ENCODE data around the gene WDFY3.
"Not testable (repeated sequence)": the region's sequence is repeated elsewhere in the genome, so short reads cannot be mapped to it uniquely, and the experiment has no call there.

The WDFY3 gene

DNA sequence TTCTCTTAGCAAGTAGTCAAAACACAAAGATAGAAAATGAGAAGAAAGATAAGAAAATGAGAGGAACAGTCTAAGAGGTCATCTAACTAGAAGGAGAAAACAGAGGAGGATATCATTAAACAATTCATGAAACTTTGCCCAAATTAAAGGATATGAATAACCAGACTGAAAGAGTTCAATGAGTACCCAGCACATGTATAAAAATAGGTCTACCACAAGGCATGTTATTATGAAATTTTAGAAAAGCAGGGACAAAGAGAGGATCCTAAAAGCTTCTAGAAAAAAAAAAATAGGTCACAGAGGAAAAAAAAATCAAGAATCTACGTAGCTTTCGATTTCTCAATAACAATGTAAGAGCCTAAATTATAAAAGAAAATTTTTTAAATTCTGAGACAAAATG, 118.5 kb downstream of the WDFY3 start:
- no peak for DNase-seq

DNA sequence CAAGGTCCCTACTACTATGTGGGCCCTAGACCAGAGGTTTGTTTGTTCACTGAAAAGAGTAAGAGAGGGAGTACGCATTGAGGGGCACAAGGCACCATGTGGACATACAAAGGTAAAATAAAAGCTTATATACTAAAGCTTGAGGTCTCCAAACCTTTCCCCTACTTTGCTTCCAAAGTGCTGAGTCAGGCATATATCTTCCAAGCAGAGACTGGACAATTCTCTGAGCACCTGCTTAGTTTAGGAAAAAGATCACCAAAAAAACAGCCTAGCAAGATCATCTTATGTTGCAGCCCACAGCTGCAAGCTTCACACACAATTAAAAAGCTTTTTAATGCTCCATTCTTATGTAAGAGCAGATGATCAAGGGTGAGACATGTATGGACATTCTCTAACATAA, 119.5 kb downstream of the WDFY3 start:
- no peak for DNase-seq

DNA sequence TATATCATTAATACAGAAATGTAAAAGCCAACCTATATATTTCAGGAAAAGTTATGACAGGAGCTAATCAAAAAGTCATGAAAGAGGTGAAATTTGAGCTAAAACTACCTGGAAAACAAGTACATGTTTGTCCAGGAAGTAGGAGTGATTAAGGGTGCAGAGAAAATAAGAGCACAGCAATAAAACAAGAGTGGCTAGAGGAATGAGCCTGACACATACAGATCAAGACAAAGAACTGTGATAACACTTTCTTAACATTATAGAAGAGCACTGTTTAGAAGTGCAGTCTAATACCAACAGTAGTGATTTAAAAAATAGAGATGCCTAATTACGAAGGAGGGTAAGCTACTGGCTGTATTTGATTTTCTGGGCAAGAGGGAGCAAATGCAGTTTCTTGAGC, 125.1 kb downstream of the WDFY3 start:
- no peak for DNase-seq

DNA sequence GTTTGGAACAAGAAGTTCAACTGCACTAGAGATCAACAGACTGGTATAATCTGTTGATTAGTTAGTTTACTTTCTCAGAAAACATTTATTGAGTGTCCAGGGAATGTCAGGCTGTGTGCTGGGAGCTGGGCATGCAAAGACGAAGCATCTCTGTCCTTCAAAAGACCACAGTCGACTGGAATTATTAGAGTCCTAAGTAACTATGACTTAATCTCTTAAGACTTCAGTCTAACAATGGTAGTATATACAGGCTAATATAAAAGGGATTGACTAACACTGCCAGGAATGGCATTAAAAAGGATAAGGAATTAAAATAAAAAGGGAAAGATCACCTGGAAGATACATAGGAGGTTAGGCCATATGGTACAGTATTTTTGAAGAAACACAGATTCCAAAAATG, 128.7 kb downstream of the WDFY3 start:
- no peak for DNase-seq

DNA sequence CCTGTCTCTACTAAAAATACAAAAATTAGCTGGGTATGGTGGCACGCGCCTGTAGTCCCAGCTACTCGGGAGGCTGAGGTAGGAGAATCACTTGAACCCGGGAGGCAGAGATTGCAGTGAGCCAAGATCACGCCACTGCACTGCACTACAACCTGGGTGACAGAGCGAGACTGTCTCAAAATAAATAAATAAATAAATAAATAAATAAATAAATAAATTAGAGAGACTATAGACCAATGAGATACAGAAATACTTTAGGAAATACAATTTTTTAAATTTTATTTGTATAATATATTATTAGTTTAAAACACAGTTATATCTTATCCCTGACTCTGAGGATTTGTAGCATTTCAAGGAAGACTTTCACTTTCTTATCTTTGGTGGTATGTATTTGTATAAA, 136.9 kb downstream of the WDFY3 start:
- DNase-seq = not testable (repeated sequence)

DNA sequence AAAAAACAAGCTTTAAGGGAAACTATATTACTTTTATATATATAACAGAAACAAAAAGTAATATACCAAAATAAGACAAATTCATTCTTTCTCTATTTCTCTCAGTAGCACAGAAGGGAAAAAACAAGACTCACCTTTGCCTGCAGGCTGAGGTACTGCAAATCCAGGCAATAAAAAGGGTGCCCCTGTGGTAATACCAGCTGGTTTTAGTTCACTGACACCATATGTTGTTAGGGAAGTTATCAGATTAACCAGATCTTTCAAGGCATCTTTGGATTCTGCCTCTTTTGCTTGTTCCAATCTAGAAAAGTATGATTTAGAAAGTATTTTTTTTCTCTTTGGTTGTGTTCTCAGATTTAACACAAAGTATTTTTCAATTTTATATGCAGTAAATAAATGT, 139.8 kb downstream of the WDFY3 start:
- DNase-seq = no peak

DNA sequence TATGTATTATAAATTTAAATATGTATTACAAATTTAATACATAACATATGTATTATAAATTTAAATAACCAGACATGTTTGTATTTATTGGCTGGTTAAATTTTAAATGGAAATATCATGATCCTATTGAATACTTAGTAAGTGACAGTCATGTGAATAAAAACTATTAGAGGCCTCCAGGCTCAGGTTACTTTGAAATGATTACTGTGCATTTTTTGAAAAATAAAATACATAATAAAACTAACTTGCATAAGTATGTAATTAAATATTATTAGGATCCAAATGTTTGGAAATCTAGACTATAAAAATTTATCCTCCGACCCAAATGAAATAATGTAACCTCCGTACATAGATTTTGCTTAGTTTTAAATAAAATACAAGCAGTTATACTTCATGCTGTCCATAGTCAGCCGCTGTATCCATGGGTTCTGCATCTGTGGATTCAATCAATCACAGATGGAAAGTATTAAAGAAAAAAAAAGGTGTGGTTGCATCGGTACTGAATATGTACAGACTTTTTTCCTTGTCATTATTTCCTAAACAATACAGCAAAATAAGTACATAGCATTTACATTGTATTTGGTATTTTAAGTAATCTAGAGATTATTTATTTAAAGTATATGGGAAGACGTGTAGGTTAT, 140.7 kb downstream of the WDFY3 start:
- DNase-seq = no peak

DNA sequence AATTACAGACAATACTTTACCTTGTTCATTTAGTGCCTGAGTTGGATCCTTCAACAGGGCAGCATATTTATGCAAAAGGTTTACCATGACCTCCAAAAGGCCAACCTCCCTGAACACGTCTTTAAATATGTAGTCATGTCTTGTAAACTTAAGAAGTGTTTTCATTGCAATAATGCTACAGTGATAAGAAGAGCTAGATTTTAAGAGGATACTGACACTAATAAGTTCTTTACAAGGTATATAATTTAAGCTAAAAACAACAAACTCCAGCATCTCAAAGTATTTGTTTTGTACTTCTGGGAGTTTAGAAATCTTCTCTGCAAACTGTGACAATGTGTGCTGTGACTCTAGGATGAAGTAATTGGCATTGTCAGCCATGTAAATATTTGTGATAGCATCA, 145.4 kb downstream of the WDFY3 start:
- no peak for DNase-seq

DNA sequence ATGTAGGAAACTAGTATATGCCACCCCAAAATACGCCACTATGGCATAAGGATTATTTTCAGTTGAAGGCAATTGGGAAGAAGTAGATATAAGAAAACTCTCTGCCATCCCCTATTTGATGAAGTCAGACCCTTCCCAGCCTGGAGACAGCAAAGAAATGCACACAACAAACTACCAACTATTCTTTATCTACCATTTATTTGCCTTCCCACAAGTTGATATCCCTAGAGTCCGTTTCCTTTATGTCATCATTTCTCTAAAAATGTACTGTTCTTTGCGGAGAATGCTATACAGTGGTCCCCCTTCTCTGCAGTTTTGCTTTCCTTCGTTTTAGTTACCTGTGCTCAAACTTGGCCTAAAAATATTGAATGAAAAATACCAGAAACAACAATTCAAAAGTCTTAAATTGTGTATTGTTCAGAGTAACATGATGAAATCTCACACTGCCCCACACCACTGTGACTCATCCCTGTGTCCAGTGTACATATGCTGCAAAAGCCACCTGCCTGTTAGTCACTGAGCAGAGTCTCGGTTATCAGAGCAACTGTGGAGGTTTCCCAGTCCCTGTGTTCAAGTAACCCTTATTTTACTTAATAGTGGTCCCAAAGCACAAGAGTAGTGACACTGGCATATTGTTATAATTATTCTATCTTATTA, 152.3 kb downstream of the WDFY3 start:
- DNase-seq = no peak

DNA sequence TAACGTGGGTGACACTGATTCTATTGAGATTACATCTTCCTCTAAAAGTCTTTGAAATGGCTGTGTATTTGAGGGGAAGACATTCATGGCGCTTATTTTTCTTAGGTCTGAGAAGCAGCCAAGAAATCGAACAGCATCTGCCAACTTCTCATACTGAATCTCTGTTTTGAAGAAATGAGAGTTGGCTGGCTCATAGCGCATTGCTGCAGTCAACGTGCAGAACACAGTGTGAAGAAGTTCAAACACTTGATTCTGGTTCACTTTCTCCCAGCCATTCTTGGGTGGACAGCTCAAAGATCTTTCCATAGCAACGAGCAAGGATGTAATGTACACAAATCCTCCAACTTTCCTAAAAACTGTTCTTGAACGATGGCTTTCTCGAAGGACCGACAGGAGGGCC, 156.5 kb downstream of the WDFY3 start:
- no peak for DNase-seq

DNA sequence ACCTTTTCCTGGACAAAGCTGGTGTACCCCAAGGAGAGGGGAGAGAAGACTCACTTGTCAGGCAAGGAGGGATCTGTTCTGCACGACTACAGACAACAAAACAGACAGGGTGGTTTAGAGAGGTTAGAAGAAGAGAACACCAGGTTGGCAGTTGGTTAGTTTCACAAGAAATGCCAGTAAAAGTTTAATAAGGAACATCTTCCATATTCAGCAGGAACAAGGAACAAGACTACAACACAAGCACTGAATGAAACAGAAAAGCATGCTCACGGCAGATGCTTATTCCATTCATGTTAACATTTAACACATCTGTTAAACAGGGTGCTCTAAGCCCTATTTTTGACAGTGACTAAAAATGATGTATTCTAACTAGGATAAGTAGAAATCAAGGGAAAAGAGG, 158.2 kb downstream of the WDFY3 start:
- no peak for DNase-seq

DNA sequence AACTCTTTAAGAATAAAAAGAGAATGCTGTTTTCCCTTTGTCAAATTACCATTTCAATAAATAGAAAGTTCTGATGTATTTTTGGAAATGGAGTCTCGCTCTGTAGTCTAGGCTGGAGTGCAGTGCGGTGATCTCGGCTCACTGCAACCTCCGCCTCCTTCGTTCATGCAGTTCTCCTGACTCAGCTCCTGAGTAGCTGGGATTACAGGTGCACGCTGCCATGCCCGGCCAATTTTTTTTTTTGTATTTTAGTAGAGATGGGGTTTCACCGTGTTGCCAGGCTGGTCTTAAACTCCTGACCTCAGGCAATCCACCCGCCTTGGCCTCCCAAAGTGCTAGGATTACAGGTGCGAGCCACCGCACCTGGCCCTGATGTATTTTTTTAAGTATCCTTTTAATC, 159.9 kb downstream of the WDFY3 start:
- not testable (repeated sequence) for DNase-seq

DNA sequence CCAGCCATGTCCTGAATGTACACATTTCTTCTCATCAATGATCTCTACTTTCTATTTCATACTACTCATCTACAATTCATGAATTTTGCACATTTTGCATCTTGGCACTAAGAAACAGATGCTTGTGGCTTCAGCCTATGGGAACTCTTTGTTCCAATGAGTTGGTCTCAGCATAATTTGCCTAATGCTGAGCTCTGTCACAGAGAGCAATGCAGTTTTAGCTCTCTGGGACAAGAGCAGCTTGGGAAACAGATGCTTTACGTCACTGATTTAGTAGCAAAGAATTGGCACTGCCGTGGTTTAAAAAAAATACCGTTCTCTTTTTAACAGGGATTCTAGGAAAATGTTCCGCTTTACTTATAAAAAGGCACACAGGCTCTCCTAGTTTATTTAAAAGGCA, 162.4 kb downstream of the WDFY3 start:
- DNase-seq = no peak

DNA sequence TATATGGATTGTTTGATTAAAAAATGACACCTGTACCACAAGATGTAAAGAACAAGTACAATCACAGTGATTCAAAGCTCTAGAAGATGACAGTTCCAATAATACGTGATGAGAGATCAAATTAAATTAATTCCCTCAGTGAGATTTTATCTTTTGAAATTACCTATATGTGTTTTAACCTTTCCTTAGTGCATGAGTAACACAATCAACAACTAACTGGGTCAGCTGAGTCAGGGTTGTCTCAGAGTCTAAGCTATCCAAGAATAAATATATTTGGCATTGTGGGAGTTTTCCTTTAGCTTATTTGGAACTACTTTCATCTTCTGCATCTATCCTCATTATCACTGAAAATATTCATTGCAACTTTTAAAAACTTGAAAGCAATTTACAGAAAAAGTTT, 162.8 kb downstream of the WDFY3 start:
- no peak for DNase-seq

DNA sequence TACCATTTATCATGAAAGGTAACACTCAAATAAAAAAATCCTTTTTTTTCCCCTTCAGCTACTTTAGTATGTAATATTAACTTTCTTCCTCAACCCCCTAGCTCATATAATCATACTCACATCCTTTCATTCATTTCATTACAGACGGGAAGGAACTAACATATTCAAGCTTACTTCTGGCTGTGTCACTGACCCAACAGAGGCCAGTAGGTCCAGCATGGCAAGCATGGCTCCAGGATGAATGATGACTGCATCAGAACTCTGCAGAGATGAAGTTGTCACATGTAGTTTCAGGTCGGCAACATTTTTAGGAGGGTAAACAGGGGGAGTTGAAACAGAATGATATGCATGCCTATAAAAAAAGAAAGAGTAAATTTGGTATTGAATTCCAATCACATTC, 163.4 kb downstream of the WDFY3 start:
- no peak for DNase-seq

DNA sequence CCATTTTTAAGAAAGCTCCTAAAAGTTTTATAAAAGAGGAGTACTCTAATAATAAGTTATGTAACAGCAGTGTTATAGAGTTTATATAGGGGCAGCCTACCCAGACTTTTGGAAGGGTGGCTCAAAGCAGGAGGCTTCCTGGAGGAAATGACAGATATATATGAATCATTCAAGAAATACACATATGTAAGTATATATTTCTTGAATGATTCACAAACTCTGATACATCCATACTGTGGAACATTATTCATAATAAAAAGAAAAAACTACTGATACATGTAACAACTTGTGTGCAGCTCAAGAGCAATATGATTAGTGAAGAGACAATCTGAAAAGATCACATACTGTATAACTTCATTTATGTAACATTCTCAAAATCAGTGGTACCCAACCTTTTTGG, 166.2 kb downstream of the WDFY3 start:
- DNase-seq = no peak

DNA sequence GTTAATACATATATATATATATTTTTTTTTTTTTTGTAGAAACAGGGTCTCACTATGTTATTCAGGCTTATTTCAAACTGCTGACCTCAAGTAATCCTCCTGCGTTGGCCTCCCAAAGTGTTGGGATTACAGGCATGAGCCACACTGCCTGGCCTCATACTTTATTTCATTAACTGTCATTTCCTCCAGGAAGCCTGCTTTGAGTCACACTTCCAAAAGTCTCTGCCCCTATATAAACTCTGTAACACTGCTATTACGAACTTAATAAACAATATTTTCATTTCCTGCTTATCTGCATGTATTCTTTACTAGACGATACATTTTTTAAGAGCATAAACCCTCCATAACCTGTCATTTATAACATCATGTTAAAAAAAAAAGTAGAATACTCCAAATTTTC, 167.2 kb downstream of the WDFY3 start:
- DNase-seq = no peak

DNA sequence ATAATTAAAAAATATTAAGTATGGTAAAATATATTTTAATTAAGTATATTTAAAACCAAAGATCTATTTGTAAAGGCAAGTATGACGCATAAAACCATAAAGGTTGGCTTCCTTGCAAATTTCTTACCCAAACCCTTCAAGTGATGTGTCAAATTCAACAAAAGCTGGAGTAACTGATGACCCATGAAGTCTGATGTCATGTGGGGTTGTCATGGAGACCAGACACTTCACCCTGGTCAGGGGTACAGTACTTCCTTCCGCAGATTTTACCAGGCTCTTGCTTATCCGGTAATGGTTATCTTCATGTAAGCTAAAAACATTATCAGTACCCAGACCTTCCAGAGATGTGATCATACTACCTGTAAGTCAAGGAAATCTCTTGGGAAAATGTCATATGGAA, 170.1 kb downstream of the WDFY3 start:
- DNase-seq = no peak

DNA sequence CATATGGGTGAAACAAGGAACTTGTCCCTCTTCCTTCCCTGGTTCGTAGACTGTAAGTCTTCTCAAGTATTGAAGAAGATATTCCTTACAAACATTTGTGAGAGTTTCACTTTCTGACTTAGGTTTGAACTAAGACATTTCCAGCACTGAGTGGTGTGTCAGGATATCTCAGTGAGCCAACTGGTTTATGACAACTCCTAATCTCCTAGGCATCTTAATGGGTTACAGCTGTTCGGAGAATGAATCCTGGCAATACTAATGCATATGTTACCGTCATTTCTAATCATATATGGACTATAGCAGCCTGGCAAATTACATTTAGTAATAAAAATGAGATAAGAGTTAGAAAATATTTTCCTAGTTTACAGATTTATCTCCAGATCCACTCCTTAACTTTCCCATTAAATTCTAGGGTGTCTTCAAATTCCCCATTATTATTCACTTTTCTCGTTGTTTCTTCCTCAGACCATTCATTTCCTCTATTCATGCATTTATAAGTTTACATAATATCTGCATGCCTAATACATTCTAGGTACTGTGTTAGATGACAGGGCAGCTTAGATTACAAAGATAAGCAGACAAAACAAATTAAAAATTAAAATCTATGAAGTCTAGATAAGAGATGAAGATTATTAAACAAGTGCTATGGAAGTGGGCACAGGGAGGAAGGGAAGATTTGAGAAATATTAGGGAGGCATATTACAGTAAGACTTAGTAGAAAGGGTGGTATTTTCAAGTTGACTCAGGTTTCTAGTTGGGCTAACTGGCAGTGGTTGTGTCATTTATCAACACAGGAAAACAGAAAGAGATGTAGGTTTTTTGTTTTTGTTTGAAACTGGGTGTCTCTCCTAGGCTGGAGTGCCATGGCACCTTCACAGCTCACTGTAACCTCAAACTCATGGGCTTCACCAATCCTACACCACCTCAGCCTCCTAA, 173.9 kb downstream of the WDFY3 start:
- no peak for DNase-seq

DNA sequence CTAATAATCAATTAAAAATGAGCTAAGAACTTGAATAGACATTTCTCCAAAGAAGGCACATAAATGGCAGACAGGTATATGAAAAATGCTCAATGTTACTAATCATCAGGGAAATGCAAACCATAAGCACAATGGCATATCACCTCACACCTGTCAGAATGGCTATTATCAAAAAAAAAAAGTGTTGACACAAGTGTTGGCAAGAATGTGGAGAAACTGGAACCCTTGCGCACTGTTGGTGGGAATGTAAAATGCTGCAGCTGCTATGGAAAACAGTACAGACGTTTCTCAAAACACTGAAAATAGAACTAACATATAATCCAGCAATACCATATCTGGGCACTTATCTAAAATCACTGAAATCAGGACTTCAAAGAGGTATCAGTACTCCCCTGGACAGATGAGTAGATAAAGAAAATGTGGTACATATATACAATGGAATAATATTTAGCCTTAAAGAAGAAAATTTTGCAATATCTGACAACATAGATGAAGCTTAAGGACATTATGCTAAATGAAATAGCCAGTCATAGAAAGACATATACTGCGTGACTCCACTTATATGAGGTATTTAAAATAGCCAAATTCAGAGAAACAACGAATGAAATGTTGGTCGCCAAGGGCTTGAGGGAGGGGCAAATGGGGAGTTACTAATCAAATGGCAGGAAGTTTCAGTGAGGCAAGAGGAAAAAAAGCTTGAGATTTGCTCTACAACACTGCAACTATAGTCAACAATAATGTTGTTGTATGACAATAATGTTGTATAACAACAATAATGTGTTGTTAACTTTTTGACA, 175.5 kb downstream of the WDFY3 start:
- no peak for DNase-seq

DNA sequence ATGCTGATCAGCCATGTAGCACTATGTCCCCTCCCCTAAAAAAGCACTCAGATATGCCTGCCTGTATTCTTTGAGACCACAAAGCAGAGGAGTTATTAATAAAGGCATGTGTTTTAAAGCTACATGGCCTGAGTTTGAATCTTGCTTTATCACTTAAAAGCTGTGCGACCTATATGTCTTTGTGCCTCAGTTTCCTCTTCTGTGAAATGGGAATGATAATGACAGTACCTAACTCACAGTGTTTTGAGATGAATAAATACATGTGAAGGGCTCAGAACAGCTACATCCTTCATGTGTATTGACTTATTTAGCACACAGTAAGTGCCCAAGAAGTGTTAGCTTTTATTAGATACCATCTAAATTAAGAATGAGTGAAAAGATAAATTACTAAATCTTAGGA, 180.0 kb downstream of the WDFY3 start:
- DNase-seq = no peak

DNA sequence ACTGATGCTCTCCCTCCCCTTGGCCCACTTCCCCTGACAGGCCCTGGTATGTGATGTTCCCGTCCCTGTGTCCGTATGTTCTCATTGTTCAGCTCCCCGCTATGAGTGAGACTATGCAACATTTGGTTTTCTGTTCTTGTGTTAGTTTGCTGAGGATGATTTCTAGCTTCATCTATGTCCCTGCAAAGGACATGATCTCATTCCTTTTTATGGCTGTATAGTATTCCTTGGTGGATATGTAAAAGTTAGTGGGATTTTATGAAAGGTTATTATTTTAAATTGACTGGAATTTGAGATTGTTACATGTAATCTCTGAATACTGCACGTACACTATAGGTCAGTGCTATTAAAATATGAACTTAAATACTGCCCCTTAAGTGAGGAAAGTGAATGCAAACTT, 184.0 kb downstream of the WDFY3 start:
- DNase-seq = no peak

DNA sequence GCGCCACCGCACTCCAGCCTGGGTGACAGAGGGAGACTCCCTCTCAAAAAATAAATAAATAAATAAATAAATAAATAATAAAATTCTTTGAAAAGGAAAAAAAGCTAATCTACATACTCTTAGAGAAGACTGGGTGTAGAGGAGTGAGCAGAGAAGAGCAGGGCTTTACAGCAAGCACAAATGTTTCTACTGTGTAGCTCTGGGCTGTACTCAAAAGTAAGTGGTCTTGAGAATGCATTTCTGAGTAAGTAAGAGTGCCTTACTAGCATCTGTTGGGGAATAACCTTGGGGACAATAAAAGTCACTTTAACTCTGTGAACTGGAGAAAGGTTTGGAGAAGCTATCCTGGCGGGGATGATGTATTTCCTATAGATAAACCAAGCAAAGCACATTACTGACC, 185.8 kb downstream of the WDFY3 start:
- no peak for DNase-seq
